ENCODE results near the gene KIF11. TPM values are rescaled to one million over a fixed set of nuclear protein-coding genes. Genes with fewer than 3 reads are reported as not detected.

The KIF11 gene
- total and polyA plus RNA-seq, 2 of the 4 experiments (the other 2 are of a cell fraction), result 8.8 to 18.3 TPM

GRCh38 chr10:92629945-92630344 is 37.0 kb downstream of the KIF11 start:
- no peak for ATAC-seq (ENCODE audit: low read depth)
- no peaks in the 10 kb centered on the region for H3K9me1 ChIP-seq (ENCODE audit: insufficient read depth, low read length)
- dilution Hi-C loops (cut with HindIII; ENCODE audit: low sequenced_read_pairs, unreplicated experiment), result no loop called here

More at GRCh38 chr10:92629945-92630344, 37.0 kb downstream of the KIF11 start:
- intact Hi-C loops (cut with micrococcal nuclease), result loop anchor here (2.0 kb wide), 1 partner anchor 13 kb away; no protein-coding TSS in a partner anchor
- H3K4me1 ChIP-seq (ENCODE audit: control insufficient read depth, insufficient read depth, low read length), result no peaks in the 10 kb centered on the region
- CTCF ChIA-PET, result interaction anchor here (1.4 kb wide), 1 partner anchor 9 kb away, joined by 4 read pairs; no protein-coding TSS in a partner anchor
- H3K36me3 ChIP-seq (ENCODE audit: control insufficient read depth, insufficient read depth, low read length), result 0 out of 2 replicates have a peak, but pooled peaks cover 2% of the 10 kb centered on the region
- H4K8ac ChIP-seq (ENCODE audit: low read depth in 2 of 2, low read length in 2 of 2), result 0 out of 4 replicates have a peak overlapping the region, but pooled peaks of 1 of the 2 experiments have one; percentile 4
- H2AK5ac ChIP-seq (ENCODE audit: low read depth, low read length), result no peak overlapping the region
- H2BK120ac ChIP-seq (ENCODE audit: low read depth, low read length), result no peak overlapping the region
- no peak overlapping the region for H3K4ac ChIP-seq (ENCODE audit: low read depth, low read length)
- no peak overlapping the region for H3K4me3 ChIP-seq (ENCODE audit: insufficient read depth, low read depth, low read length)
- in situ Hi-C loops (cut with MboI; ENCODE audit: low sequenced_read_pairs), result no loop called here
- peaks cover 2 to 12% of the 10 kb centered on the region in 2 experiments; a peak in 2 of 4 replicates for H3K79me1 ChIP-seq (ENCODE audit: low read depth in 1 of 2, low read length in 2 of 2)
- H4K20me1 ChIP-seq (ENCODE audit: insufficient read depth, low read length), result no peaks in the 10 kb centered on the region
- H2BK15ac ChIP-seq (ENCODE audit: low read depth, low read length), result no peak overlapping the region
- H4K5ac ChIP-seq (ENCODE audit: low read depth, low read length), result no peak overlapping the region
- POLR2A ChIA-PET (ENCODE audit: unreplicated experiment), result no interaction called here
- H3K9ac ChIP-seq (ENCODE audit: low read depth, low read length), result no peak overlapping the region
- no peak for DNase-seq
- H2BK20ac ChIP-seq (ENCODE audit: low read depth, low read length), result no peak overlapping the region
- H2AK9ac ChIP-seq (replicated peaks; ENCODE audit: low read depth, low read length, poor library complexity), result no peak overlapping the region
- H4K91ac ChIP-seq (ENCODE audit: insufficient read depth, low read depth, low read length), result no peak overlapping the region
- H3K14ac ChIP-seq (replicated peaks; ENCODE audit: low read depth, low read length), result no peak overlapping the region
- no peak overlapping the region for H3K4me2 ChIP-seq (ENCODE audit: low read depth, low read length)
- no peak overlapping the region for H3K27ac ChIP-seq (ENCODE audit: insufficient read depth, low read length)
- WGBS, 2 experiments (ENCODE audit: extremely low coverage in 2 of 2, insufficient read length in 1 of 2), result no CpG with 5 or more reads among the region's 2 CpGs
- no peaks in the 10 kb centered on the region for H3K27me3 ChIP-seq (ENCODE audit: control insufficient read depth, insufficient read depth, low read length)
- no peak overlapping the region for H3K23ac ChIP-seq (ENCODE audit: low read depth, low read length)
- no peak overlapping the region for H2AFZ ChIP-seq (replicated peaks; ENCODE audit: low read length, poor library complexity)
- H3K18ac ChIP-seq (ENCODE audit: low read depth, low read length), result no peak overlapping the region
- BruUV-seq (replicated peaks), result no TSS peak
- TF ChIP-seq RAD21 (IDR thresholded peaks at IDR 0.05; ENCODE audit: low read length) (no peak), MAFK (IDR thresholded peaks at IDR 0.05; ENCODE audit: low read depth, low read length) (peak; percentile 51; the same call in 1 of the 2 replicates)
- no peak overlapping the region for H3K56ac ChIP-seq (ENCODE audit: extremely low read depth, insufficient read depth, low read length)
- no peaks in the 10 kb centered on the region for H3K9me3 ChIP-seq (ENCODE audit: control insufficient read depth, insufficient read depth, low read length)
- H2BK5ac ChIP-seq (ENCODE audit: low read depth, low read length, poor library complexity, severe bottlenecking), result no peak overlapping the region
